HepG2 (cell line): ENCODE results near the gene ZNF100. TPM values are rescaled to one million over a fixed set of nuclear protein-coding genes. Genes with fewer than 3 reads are reported as not detected.
"Not testable (repeated sequence)": the region's sequence is repeated elsewhere in the genome, so short reads cannot be mapped to it uniquely, and the experiment has no call there.

Experiments
- ATAC-seq: fragments of 200-7000 bp; cut with Tn5 transposase; 3 replicates; pipeline ENCODE4 v1.9.1; 2020; ENCODE audit warnings: mild to moderate bottlenecking, moderate library complexity
- BruUV-seq: library from RNA; stranded (reverse); fragments of 400-500 nt; replicated peaks from 2 replicates; lab custom pipeline; 2021; lab: Mats Ljungman, UMichigan
- CTCF ChIA-PET: fragments of 300-600 bp; formaldehyde crosslinking; extraction: SDS; loops from one replicate; lab custom pipeline; 2021; ENCODE audit warnings: low total read pairs, inconsistent platforms, low intra/inter-chr PET ratio; lab: Yijun Ruan, JAX
- POLR2A ChIA-PET: fragments of 350-600 bp; sonication (Branson Sonifier 250); formaldehyde crosslinking; loops from one replicate; lab custom pipeline; 2020; ENCODE audit warnings: antibody characterized with exemption, inconsistent platforms; lab: Yijun Ruan, JAX
- DNase-seq: peaks from one replicate; pipeline ENCODE4 v3.0.0-alpha.2; 2015; ENCODE audit warnings: low spot score
- FAIRE-seq: peaks from 3 replicates; lab custom pipeline; 2011; peaks lifted over from hg19 to GRCh38; lab: Jason Lieb, UNC
- H2AFZ ChIP-seq: one replicate; pipeline ENCODE4 v1.6.1; 2011; ENCODE audit warnings: low read length, inconsistent platforms
- H3K27ac ChIP-seq: fragments of 300-600 bp; 3 replicates; pipeline ENCODE4 v1.8.0; 2011; ENCODE audit warnings: mixed run types, mild to moderate bottlenecking, mixed read lengths, low read length, inconsistent platforms; ENCODE audit not compliant: insufficient read depth; ENCODE audit errors: extremely low read length
- H3K27me3 ChIP-seq, 2 experiments: fragments of 200-600 bp in 1 of 2; 2 replicates in 1 of 2; 3 replicates in 1 of 2; pipeline versions ENCODE4 v1.6.0 to v1.8.0; 2011; ENCODE audit warnings: low read length in 2 of 2, mild to moderate bottlenecking in 2 of 2, moderate library complexity in 2 of 2, inconsistent platforms in 1 of 2; ENCODE audit not compliant: insufficient read depth in 2 of 2, control insufficient read depth in 1 of 2
- H3K36me3 ChIP-seq, 2 experiments: fragments of 200-600 bp in 1 of 2; replicated peaks in 1 of 2; 2 replicates in 1 of 2; 3 replicates in 1 of 2; pipeline versions ENCODE4 v1.5.1 to v1.8.0; 2011; ENCODE audit warnings: low read length in 2 of 2, inconsistent platforms in 1 of 2; ENCODE audit not compliant: insufficient read depth in 2 of 2, control insufficient read depth in 1 of 2
- H3K4me1 ChIP-seq: 2 replicates; pipeline ENCODE4 v1.5.1; 2012; ENCODE audit warnings: low read length, inconsistent platforms; ENCODE audit not compliant: insufficient read depth
- H3K4me2 ChIP-seq: 2 replicates; pipeline ENCODE4 v1.6.0; 2011; ENCODE audit warnings: low read depth, low read length, inconsistent platforms
- H3K4me3 ChIP-seq, 3 experiments: fragments of 200-600 bp in 1 of 3; sonication (generic), shearing (Covaris generic) in 1 of 3; replicated peaks in 1 of 3; 2 replicates each; pipeline ENCODE4 v1.5.1; 2011 to 2016; ENCODE audit warnings: low read length in 3 of 3, inconsistent platforms in 2 of 3, low read depth in 2 of 3, mild to moderate bottlenecking in 2 of 3, control low read depth in 1 of 3, mixed read lengths in 1 of 3; ENCODE audit not compliant: insufficient read depth in 1 of 3
- H3K79me2 ChIP-seq: one replicate; pipeline ENCODE4 v1.6.1; 2011; ENCODE audit warnings: low read length, inconsistent platforms; ENCODE audit not compliant: insufficient read depth
- H3K9ac ChIP-seq: 2 replicates; pipeline ENCODE4 v1.6.0; 2011; ENCODE audit warnings: mild to moderate bottlenecking, low read depth, low read length, inconsistent platforms; ENCODE audit not compliant: insufficient read depth
- H3K9me3 ChIP-seq: 2 replicates; pipeline ENCODE4 v1.5.1; 2012; ENCODE audit warnings: mild to moderate bottlenecking, low read length
- H4K20me1 ChIP-seq: 2 replicates; pipeline ENCODE4 v1.6.0; 2011; ENCODE audit warnings: inconsistent platforms, mild to moderate bottlenecking, low read length, moderate library complexity; ENCODE audit not compliant: insufficient read depth
- ZSCAN31 ChIP-seq: sonication (generic); formaldehyde crosslinking; IDR thresholded peaks from 2 replicates; pipeline ENCODE4 v1.5.0; 2020; ENCODE audit warnings: low read depth, mild to moderate bottlenecking, missing genetic modification reagents
- WGBS: methylation state at CpG from one replicate; pipeline ENCODE4 v1.1.6; 2017; ENCODE audit warnings: low lambda C conversion rate; 5-methylcytosine and 5-hydroxymethylcytosine counted together
- in situ Hi-C: cut with HindIII; loops from 2 replicates; pipeline ENCODE4 v1.10.0; 2017; ENCODE audit warnings: low pct_unique_long_range_greater_than_20kb; ENCODE audit not compliant: extremely low pct_ligation_motif_present
- intact Hi-C: fragments of 100-400 bp; cut with micrococcal nuclease; formaldehyde crosslinking; loops from one replicate; pipeline ENCODE4 v1.10.0; 2022; ENCODE audit not compliant: unreplicated experiment
- polyA plus RNA-seq, 8 experiments: library from polyadenylated mRNA; depleted of rRNA in 3 of 8; stranded (reverse) in 7 of 8; unstranded in 1 of 8; fragments of >200 nt; fragmentation: Illumina TruSeq in 4 of 8; extraction: Trizol in 4 of 8; gene quantifications; 2 replicates each; pipeline versions ENCODE4 v1.2.1 to v1.2.3, GENCODE V29; 2011 to 2016; ENCODE audit warnings: low read depth in 4 of 8, missing spikeins in 1 of 8, mixed read lengths in 1 of 8; ENCODE audit not compliant: insufficient read depth in 1 of 8
- total RNA-seq, 5 experiments: library from RNA; depleted of rRNA; stranded (reverse); fragments of >200 nt; fragmentation: Illumina TruSeq; extraction: Trizol; gene quantifications; 2 replicates each; pipeline ENCODE4 v1.2.3, GENCODE V29; 2016; ENCODE audit warnings: low read depth in 1 of 5
- TF ChIP-seq, protein P1 (sequence below): IDR thresholded peaks from 2 replicates; pipeline ENCODE4 v1.6.1; 2016; ENCODE audit warnings: missing biosample characterization, missing genetic modification reagents, low read depth

ZNF100 gene
- total and polyA plus RNA-seq, 2 of the 13 experiments (the other 11 are each of a cell fraction or from before 2014, with no cell fraction given): 2.5 to 11.4 TPM

DNA sequence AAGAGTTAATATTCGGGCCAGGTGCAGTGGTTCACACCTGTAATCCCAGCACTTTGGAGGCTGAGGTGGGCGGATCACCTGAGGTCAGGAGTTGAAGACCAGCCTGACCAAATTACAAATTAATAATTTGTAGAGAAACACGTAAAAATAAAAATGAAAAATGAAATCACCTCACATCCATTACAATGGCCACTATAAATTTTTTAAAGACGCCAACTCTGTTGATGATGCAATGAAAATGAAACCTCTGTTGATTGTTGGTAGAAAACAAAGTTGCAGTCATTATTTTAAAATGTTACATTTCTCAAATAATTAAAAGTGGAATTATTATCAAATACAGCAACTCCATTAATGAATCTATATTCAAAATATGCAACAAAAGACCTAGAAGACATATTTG, 26.8 kb downstream of the ZNF100 start:
- FAIRE-seq: no peak
- POLR2A ChIA-PET: no interaction called here
- no peaks in the 10 kb centered on the region for H4K20me1 ChIP-seq
- in situ Hi-C loops: no loop called here
- peaks cover 1 to 14% of the 10 kb centered on the region in 2 experiments; a peak in 4 of 5 replicates for H3K36me3 ChIP-seq
- H3K9ac ChIP-seq: no peak overlapping the region
- H3K27me3 ChIP-seq: no peaks in the 10 kb centered on the region
- TF ChIP-seq, protein P1, sequence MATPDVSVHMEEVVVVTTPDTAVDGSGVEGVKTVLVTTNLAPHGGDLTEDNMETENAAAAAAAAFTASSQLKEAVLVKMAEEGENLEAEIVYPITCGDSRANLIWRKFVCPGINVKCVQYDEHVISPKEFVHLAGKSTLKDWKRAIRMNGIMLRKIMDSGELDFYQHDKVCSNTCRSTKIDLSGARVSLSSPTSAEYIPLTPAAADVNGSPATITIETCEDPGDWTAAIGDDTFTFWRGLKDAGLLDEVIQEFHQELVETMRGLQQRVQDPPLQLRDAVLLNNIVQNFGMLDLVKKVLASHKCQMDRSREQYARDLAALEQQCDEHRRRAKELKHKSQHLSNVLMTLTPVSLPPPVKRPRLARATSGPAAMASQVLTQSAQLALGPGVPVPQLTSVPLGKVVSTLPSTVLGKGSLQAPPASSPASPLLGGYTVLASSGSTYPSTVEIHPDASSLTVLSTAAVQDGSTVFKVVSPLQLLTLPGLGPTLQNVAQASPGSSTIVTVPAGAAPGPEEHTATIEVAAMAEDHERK (CRISPR knock-in tag): no peak
- TF ChIP-seq ZSCAN31 (CRISPR knock-in tag): no peak
- TF ChIP-seq, all 625 proteins: peak for 0
- CTCF ChIA-PET: no interaction called here
- DNase-seq (no peak), ATAC-seq (no peak)
- no peaks in the 10 kb centered on the region for H3K79me2 ChIP-seq
- over 99% methylated on average over 4 of the region's 4 CpGs for WGBS
- BruUV-seq: no TSS peak
- H3K27ac ChIP-seq: no peak overlapping the region
- no peak overlapping the region for H3K4me3 ChIP-seq
- intact Hi-C loops: no loop called here
- H3K4me1 ChIP-seq: peaks cover 6% of the 10 kb centered on the region; the same call in 1 of the 2 replicates
- H3K9me3 ChIP-seq: peaks cover 11% of the 10 kb centered on the region; the same call in 1 of the 2 replicates
- H2AFZ ChIP-seq: no peak overlapping the region
- no peak overlapping the region for H3K4me2 ChIP-seq

DNA sequence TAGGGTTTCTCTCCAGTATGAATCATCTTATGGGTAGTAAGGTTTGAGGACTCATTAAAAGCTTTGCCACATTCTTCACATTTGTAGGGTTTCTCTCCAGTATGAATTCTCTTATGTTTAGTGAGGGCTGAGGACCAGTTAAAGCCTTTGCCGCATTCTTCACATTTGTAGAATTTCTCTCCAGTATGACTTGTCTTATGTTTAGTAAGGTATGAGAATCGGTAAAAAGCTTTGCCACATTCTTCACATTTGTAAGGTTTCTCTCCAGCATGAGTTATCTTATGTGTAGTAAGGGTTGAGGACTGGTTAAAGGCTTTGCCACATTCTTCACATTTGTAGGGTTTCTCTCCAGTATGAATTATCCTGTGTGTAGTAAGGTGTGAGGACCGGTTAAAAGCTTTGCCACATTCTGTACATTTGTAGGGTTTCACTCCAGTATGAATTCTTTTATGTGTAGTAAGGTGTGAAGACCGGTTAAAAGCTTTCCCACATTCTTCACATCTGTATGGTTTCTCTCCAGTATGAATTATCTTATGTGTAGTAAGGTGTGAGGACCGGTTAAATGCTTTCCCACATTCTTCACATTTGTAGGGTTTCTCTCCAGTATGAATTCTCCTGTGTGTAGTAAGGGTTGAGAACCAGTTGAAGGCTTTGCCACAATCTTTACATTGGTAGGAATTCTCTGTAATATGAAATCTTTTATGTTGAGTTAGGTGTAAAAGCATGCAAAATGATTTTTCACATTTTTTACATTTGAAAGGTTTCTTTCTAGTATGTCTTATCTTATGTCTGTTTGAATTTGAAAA, 40.2 kb downstream of the ZNF100 start:
- H3K4me3 ChIP-seq, FAIRE-seq, H2AFZ ChIP-seq, H3K9ac ChIP-seq, H3K27me3 ChIP-seq, DNase-seq, H3K79me2 ChIP-seq, H3K4me2 ChIP-seq, H4K20me1 ChIP-seq, ATAC-seq, CTCF ChIA-PET, in situ Hi-C loops, BruUV-seq, H3K4me1 ChIP-seq, intact Hi-C loops, POLR2A ChIA-PET, H3K27ac ChIP-seq: not testable (repeated sequence)
- Histone ChIP-seq H3K36me3 (peaks cover 3 to 26% of the 10 kb centered on the region in 2 experiments; a peak in 3 of 5 replicates), H3K9me3 (peaks cover 63% of the 10 kb centered on the region)
- 98% methylated on average over 5 of the region's 5 CpGs for WGBS
